ENCODE results near the gene CEACAM18. TPM values are rescaled to one million over a fixed set of nuclear protein-coding genes. Genes with fewer than 3 reads are reported as not detected.

CEACAM18 gene
- total and polyA plus RNA-seq, 2 of the 4 experiments (the other 2 are of a cell fraction) = not detected

GRCh38 chr19:51511353-51511752 lies 33.0 kb downstream of the CEACAM18 start:
- no peak overlapping the region for H2BK120ac ChIP-seq (ENCODE audit: low read depth, low read length)
- no peaks in the 10 kb centered on the region for H3K79me1 ChIP-seq (ENCODE audit: low read depth in 1 of 2, low read length in 2 of 2)
- no peak overlapping the region for H3K14ac ChIP-seq (replicated peaks; ENCODE audit: low read depth, low read length)
- H3K9me1 ChIP-seq (ENCODE audit: insufficient read depth, low read length) = no peaks in the 10 kb centered on the region
- no peak overlapping the region for H3K4ac ChIP-seq (ENCODE audit: low read depth, low read length)
- no peak overlapping the region for H4K8ac ChIP-seq (ENCODE audit: low read depth in 2 of 2, low read length in 2 of 2)
- no CpG with 5 or more reads among the region's 6 CpGs for WGBS, 2 experiments (ENCODE audit: extremely low coverage in 2 of 2, insufficient read length in 1 of 2)
- H3K9me3 ChIP-seq (ENCODE audit: control insufficient read depth, insufficient read depth, low read length) = no peaks in the 10 kb centered on the region
- BruUV-seq (replicated peaks) = no TSS peak
- intact Hi-C loops (cut with micrococcal nuclease) (no loop called here), dilution Hi-C loops (cut with HindIII; ENCODE audit: low sequenced_read_pairs, unreplicated experiment) (no loop called here), in situ Hi-C loops (cut with MboI; ENCODE audit: low sequenced_read_pairs) (no loop called here)
- H4K91ac ChIP-seq (ENCODE audit: insufficient read depth, low read depth, low read length) = no peak overlapping the region
- TF ChIP-seq MAFK (IDR thresholded peaks at IDR 0.05; ENCODE audit: low read depth, low read length) (no peak), FOS (IDR thresholded peaks at IDR 0.05; ENCODE audit: low read depth, low read length) (no peak), CHD1 (IDR thresholded peaks at IDR 0.05; ENCODE audit: low read depth, low read length) (no peak), MXI1 (IDR thresholded peaks at IDR 0.05; ENCODE audit: borderline replicate concordance, low read depth, low read length) (no peak), RAD21 (IDR thresholded peaks at IDR 0.05; ENCODE audit: low read length) (no peak), BHLHE40 (IDR thresholded peaks at IDR 0.05; ENCODE audit: low read depth, low read length) (no peak), MAZ (IDR thresholded peaks at IDR 0.05; ENCODE audit: borderline replicate concordance, low read depth, low read length) (no peak)
- TF ChIP-seq, protein P1, sequence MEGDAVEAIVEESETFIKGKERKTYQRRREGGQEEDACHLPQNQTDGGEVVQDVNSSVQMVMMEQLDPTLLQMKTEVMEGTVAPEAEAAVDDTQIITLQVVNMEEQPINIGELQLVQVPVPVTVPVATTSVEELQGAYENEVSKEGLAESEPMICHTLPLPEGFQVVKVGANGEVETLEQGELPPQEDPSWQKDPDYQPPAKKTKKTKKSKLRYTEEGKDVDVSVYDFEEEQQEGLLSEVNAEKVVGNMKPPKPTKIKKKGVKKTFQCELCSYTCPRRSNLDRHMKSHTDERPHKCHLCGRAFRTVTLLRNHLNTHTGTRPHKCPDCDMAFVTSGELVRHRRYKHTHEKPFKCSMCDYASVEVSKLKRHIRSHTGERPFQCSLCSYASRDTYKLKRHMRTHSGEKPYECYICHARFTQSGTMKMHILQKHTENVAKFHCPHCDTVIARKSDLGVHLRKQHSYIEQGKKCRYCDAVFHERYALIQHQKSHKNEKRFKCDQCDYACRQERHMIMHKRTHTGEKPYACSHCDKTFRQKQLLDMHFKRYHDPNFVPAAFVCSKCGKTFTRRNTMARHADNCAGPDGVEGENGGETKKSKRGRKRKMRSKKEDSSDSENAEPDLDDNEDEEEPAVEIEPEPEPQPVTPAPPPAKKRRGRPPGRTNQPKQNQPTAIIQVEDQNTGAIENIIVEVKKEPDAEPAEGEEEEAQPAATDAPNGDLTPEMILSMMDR (conservative IDR thresholded peaks at IDR 0.05; ENCODE audit: low read depth, low read length) = no peak; the same call in 1 of the 2 replicates
- no peaks in the 10 kb centered on the region for H4K20me1 ChIP-seq (ENCODE audit: insufficient read depth, low read length)
- no peak overlapping the region for H2BK5ac ChIP-seq (ENCODE audit: low read depth, low read length, poor library complexity, severe bottlenecking)
- CTCF ChIA-PET = no interaction called here
- POLR2A ChIA-PET (ENCODE audit: unreplicated experiment) = no interaction called here
- no peak overlapping the region for H2AK5ac ChIP-seq (ENCODE audit: low read depth, low read length)
- DNase-seq = no peak
- H2BK20ac ChIP-seq (ENCODE audit: low read depth, low read length) = no peak overlapping the region
- H4K5ac ChIP-seq (ENCODE audit: low read depth, low read length) = no peak overlapping the region
- H3K27me3 ChIP-seq (ENCODE audit: control insufficient read depth, insufficient read depth, low read length) = no peaks in the 10 kb centered on the region
- no peak overlapping the region for H2AFZ ChIP-seq (replicated peaks; ENCODE audit: low read length, poor library complexity)
- H3K9ac ChIP-seq (ENCODE audit: low read depth, low read length) = no peak overlapping the region
- no peak overlapping the region for H2BK15ac ChIP-seq (ENCODE audit: low read depth, low read length)
- H3K36me3 ChIP-seq (ENCODE audit: control insufficient read depth, insufficient read depth, low read length) = no peaks in the 10 kb centered on the region
- no peak overlapping the region for H3K4me2 ChIP-seq (ENCODE audit: low read depth, low read length)
- no peak overlapping the region for H3K27ac ChIP-seq (ENCODE audit: insufficient read depth, low read length)
- no peak overlapping the region for H3K18ac ChIP-seq (ENCODE audit: low read depth, low read length)
- H2AK9ac ChIP-seq (replicated peaks; ENCODE audit: low read depth, low read length, poor library complexity) = no peak overlapping the region
- no peak overlapping the region for H3K56ac ChIP-seq (ENCODE audit: extremely low read depth, insufficient read depth, low read length)
- H3K23ac ChIP-seq (ENCODE audit: low read depth, low read length) = no peak overlapping the region
- no peaks in the 10 kb centered on the region for H3K4me1 ChIP-seq (ENCODE audit: control insufficient read depth, insufficient read depth, low read length)
- H3K4me3 ChIP-seq (ENCODE audit: insufficient read depth, low read depth, low read length) = no peak overlapping the region
- ATAC-seq (ENCODE audit: low read depth) = no peak

Data from IMR-90 (cell line).